ENCODE data around the gene TTC21A. TPM values are rescaled to one million over a fixed set of nuclear protein-coding genes. Genes with fewer than 3 reads are reported as not detected.
A peak's percentile ranks its signal among the peaks of the same experiment; 100 is the strongest.
"Not testable (repeated sequence)": the region's sequence is repeated elsewhere in the genome, so short reads cannot be mapped to it uniquely, and the experiment has no call there.

TTC21A gene
- 1.2 TPM in 2 replicates for total RNA-seq (2014; rRNA removed)
- percentile 46 among the genes with signal in this experiment for Bru-seq, nascent RNA
- BruChase-seq, experiment 1, labeled RNA remaining after a 6-hour chase = percentile 48 among the genes with signal in this experiment
- BruChase-seq, experiment 2, labeled RNA remaining after a 2-hour chase = percentile 55 among the genes with signal in this experiment
- long read RNA-seq, partial matches to known transcripts = 4 of 8 reads
- long read RNA-seq, other reads (novel, unspliced or antisense) = 4 of 8 reads

- Histone ChIP-seq H2AFZ (ENCODE audit: low read length) (peak within 1 kb of the TSS; percentile 97), H3K27me3 (ENCODE audit: low read length) (no peaks in the 10 kb centered on the region), H3K9me2 (replicated peaks; ENCODE audit: low read length) (no peaks in the 10 kb centered on the region), H3F3A (ENCODE audit: low read length, unreplicated experiment) (no peaks in the 10 kb centered on the region), H3K4me2 (ENCODE audit: low read length) (peak within 1 kb of the TSS; percentile 99), H3K9ac (ENCODE audit: low read length) (peak within 1 kb of the TSS; percentile 70), H3K4me3 (ENCODE audit: low read length) (peak within 1 kb of the TSS; percentile 94), H3K79me2 (ENCODE audit: low read length) (peaks cover 42% of the 10 kb centered on the region), H3K4me1 (ENCODE audit: insufficient read depth, low read length) (peaks cover 24% of the 10 kb centered on the region), H3K9me3 (ENCODE audit: low read length) (no peaks in the 10 kb centered on the region), H3K27ac (ENCODE audit: low read length) (no peak within 1 kb of the TSS), H3K36me3 (ENCODE audit: low read depth, low read length) (no peaks in the 10 kb centered on the region), H4K20me1 (ENCODE audit: low read length) (peaks cover 15% of the 10 kb centered on the region; the same call in 1 of the 2 replicates)
- no peak for TF ChIP-seq CTCF (conservative IDR thresholded peaks at IDR 0.05; ENCODE audit: low read depth, low read length)
- TF ChIP-seq EZH2phosphoT487 (IDR thresholded peaks at IDR 0.05; ENCODE audit: borderline replicate concordance, low read length) = no peak
- no peak for TF ChIP-seq EZH2 (IDR thresholded peaks at IDR 0.05; ENCODE audit: low read length, unreplicated experiment)
- ATAC-seq (peak; percentile 86), DNase-seq (peak; percentile 86)
- ChIA-PET POLR2A (ENCODE audit: unreplicated experiment) (interaction anchor here (0.5 to 0.6 kb wide), 2 partner anchors 12 to 102 kb away, joined by 3 to 4 read pairs; no protein-coding TSS in a partner anchor), CTCF (interaction anchor here (1.1 to 1.5 kb wide), 2 partner anchors 181 to 184 kb away, joined by 5 read pairs; no protein-coding TSS in a partner anchor)
- intact Hi-C loops (cut with micrococcal nuclease) = loop anchor here (1.0 to 2.0 kb wide), 2 partner anchors 19 to 73 kb away; no protein-coding TSS in a partner anchor
- TSS peak; percentile 36 for BruUV-seq (replicated peaks)
These were observed at the start of gene TTC21A, which contains the start of gene GORASP1 for GRCh38 chr3:39107388-39108199. TTC21A (plus strand) TSS chr3:39107680; CDS start chr3:39107838, 158 bp downstream. GORASP1 (minus strand) TSS chr3:39107627; CDS start chr3:39107541, 86 bp downstream.

- H3F3A ChIP-seq (ENCODE audit: low read length, unreplicated experiment); H3K9ac ChIP-seq (ENCODE audit: low read length); H3K27ac ChIP-seq (ENCODE audit: low read length); H3K36me3 ChIP-seq (ENCODE audit: low read depth, low read length); H2AFZ ChIP-seq (ENCODE audit: low read length); H3K4me3 ChIP-seq (ENCODE audit: low read length); H3K27me3 ChIP-seq (ENCODE audit: low read length); intact Hi-C loops (cut with micrococcal nuclease); H3K4me1 ChIP-seq (ENCODE audit: insufficient read depth, low read length); H3K9me3 ChIP-seq (ENCODE audit: low read length); CTCF ChIA-PET; POLR2A ChIA-PET (ENCODE audit: unreplicated experiment); H4K20me1 ChIP-seq (ENCODE audit: low read length); ATAC-seq; H3K9me2 ChIP-seq (replicated peaks; ENCODE audit: low read length); H3K4me2 ChIP-seq (ENCODE audit: low read length); BruUV-seq (replicated peaks); DNase-seq: not testable (repeated sequence)
- peaks cover 22% of the 10 kb centered on the region for H3K79me2 ChIP-seq (ENCODE audit: low read length)
These were observed 46.3 kb upstream of the TTC21A start for GRCh38 chr3:39061228-39061627.

GRCh38 chr3:39062180-39062579, 45.3 kb upstream of the TTC21A start:
- intact Hi-C loops (cut with micrococcal nuclease) = no loop called here
- TF ChIP-seq CTCF (conservative IDR thresholded peaks at IDR 0.05; ENCODE audit: low read depth, low read length) (no peak), EZH2 (IDR thresholded peaks at IDR 0.05; ENCODE audit: low read length, unreplicated experiment) (no peak), EZH2phosphoT487 (IDR thresholded peaks at IDR 0.05; ENCODE audit: borderline replicate concordance, low read length) (no peak)
- H3K4me1 ChIP-seq (ENCODE audit: insufficient read depth, low read length) = no peaks in the 10 kb centered on the region
- ChIA-PET CTCF (no interaction called here), POLR2A (ENCODE audit: unreplicated experiment) (interaction anchor here (0.6 kb wide), 1 partner anchor 12 kb away, joined by 5 read pairs; no protein-coding TSS in a partner anchor)
- peaks cover 18% of the 10 kb centered on the region for H3K79me2 ChIP-seq (ENCODE audit: low read length)
- H3K27me3 ChIP-seq (ENCODE audit: low read length) = no peaks in the 10 kb centered on the region
- DNase-seq = no peak
- ATAC-seq = no peak
- H2AFZ ChIP-seq (ENCODE audit: low read length) = no peak overlapping the region
- no peaks in the 10 kb centered on the region for H3K9me2 ChIP-seq (replicated peaks; ENCODE audit: low read length)
- H3K4me2 ChIP-seq (ENCODE audit: low read length) = no peak overlapping the region
- BruUV-seq (replicated peaks) = no TSS peak
- no peaks in the 10 kb centered on the region for H4K20me1 ChIP-seq (ENCODE audit: low read length)
- peaks cover under 1% of the 10 kb centered on the region; the same call in 1 of the 2 replicates for H3K36me3 ChIP-seq (ENCODE audit: low read depth, low read length)
- H3K4me3 ChIP-seq (ENCODE audit: low read length) = no peak overlapping the region
- H3K27ac ChIP-seq (ENCODE audit: low read length) = no peak overlapping the region
- no peaks in the 10 kb centered on the region for H3K9me3 ChIP-seq (ENCODE audit: low read length)
- H3K9ac ChIP-seq (ENCODE audit: low read length) = no peak overlapping the region
- H3F3A ChIP-seq (ENCODE audit: low read length, unreplicated experiment) = no peaks in the 10 kb centered on the region
